Astrocyte (in vitro differentiated cells and primary cell): ENCODE data around the gene MOK.

Experiments used
- EZH2 ChIP-seq: IDR thresholded peaks from 2 replicates; pipeline ENCODE4 v1.6.1; 2012; ENCODE audit warnings: mild to moderate bottlenecking, low read length, inconsistent platforms; ENCODE audit not compliant: insufficient read depth
- TF ChIP-seq, protein P1 (sequence below): IDR thresholded peaks from 2 replicates; pipeline ENCODE4 v1.5.1; 2011; ENCODE audit warnings: low read depth, mild to moderate bottlenecking, inconsistent platforms, low read length, moderate library complexity; ENCODE audit not compliant: insufficient read depth

DNA sequence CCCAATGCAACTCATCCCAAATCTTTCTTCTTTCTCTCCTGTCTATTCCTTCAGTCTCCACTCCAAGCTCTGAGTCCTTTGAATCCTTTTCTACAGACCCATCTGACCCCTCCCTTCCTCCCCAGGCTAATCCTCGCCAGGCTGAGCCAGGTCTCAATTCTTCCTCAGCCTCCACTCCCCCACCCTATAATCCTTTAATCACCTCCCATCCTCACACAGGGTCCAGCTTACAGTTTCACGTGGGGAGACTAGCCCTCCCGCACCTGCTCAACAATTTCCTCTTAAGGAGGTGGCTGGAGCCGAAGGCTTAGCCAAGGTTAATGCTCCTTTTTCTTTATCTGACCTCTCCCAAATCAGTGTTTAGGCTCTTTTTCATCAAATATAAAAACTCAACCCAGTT lies 63.8 kb downstream of the MOK start:
- TF ChIP-seq, protein P1, sequence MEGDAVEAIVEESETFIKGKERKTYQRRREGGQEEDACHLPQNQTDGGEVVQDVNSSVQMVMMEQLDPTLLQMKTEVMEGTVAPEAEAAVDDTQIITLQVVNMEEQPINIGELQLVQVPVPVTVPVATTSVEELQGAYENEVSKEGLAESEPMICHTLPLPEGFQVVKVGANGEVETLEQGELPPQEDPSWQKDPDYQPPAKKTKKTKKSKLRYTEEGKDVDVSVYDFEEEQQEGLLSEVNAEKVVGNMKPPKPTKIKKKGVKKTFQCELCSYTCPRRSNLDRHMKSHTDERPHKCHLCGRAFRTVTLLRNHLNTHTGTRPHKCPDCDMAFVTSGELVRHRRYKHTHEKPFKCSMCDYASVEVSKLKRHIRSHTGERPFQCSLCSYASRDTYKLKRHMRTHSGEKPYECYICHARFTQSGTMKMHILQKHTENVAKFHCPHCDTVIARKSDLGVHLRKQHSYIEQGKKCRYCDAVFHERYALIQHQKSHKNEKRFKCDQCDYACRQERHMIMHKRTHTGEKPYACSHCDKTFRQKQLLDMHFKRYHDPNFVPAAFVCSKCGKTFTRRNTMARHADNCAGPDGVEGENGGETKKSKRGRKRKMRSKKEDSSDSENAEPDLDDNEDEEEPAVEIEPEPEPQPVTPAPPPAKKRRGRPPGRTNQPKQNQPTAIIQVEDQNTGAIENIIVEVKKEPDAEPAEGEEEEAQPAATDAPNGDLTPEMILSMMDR, result no peak
- TF ChIP-seq EZH2, result no peak
